H9 (cell line): Measurements from ENCODE around the gene FXYD3. TPM values are rescaled to one million over a fixed set of nuclear protein-coding genes. Genes with fewer than 3 reads are reported as not detected.

Experiments used
- DNase-seq: peaks from one replicate; pipeline ENCODE4 v3.0.0-alpha.2; 2017
- H2AFZ ChIP-seq: one replicate; pipeline ENCODE4 v1.6.1; 2013; ENCODE audit warnings: mild to moderate bottlenecking, low read length, control low read depth, moderate library complexity
- H2AK5ac ChIP-seq: 2 replicates; pipeline ENCODE4 v1.6.1; 2013; ENCODE audit warnings: low read length, control low read depth, mixed read lengths; ENCODE audit not compliant: insufficient read length
- H2BK120ac ChIP-seq: one replicate; pipeline ENCODE4 v1.6.1; 2013; ENCODE audit warnings: low read depth, mild to moderate bottlenecking, low read length, control low read depth, inconsistent platforms; ENCODE audit not compliant: poor library complexity, severe bottlenecking
- H2BK12ac ChIP-seq: 2 replicates; pipeline ENCODE4 v1.6.1; 2013; ENCODE audit warnings: low read length, control low read depth, mixed read lengths, low read depth; ENCODE audit not compliant: insufficient read length
- H2BK15ac ChIP-seq: 2 replicates; pipeline ENCODE4 v1.6.1; 2013; ENCODE audit warnings: low read depth, low read length, control low read depth
- H2BK20ac ChIP-seq: one replicate; pipeline ENCODE4 v1.6.1; 2013; ENCODE audit warnings: low read depth, mild to moderate bottlenecking, low read length, control low read depth, inconsistent platforms; ENCODE audit not compliant: poor library complexity, severe bottlenecking
- H2BK5ac ChIP-seq: 2 replicates; pipeline ENCODE4 v1.6.1; 2013; ENCODE audit warnings: low read length, control low read depth, mixed read lengths; ENCODE audit not compliant: insufficient read length
- H3K14ac ChIP-seq: 2 replicates; pipeline ENCODE4 v1.6.1; 2013; ENCODE audit warnings: low read length, control low read depth; ENCODE audit not compliant: insufficient read depth
- H3K18ac ChIP-seq: 2 replicates; pipeline ENCODE4 v1.6.1; 2013; ENCODE audit warnings: low read depth, mild to moderate bottlenecking, mixed read lengths, low read length, control low read depth; ENCODE audit not compliant: insufficient read length
- H3K23ac ChIP-seq: 2 replicates; pipeline ENCODE4 v1.6.1; 2013; ENCODE audit warnings: low read length, control low read depth, mixed read lengths, low read depth; ENCODE audit not compliant: insufficient read length
- H3K23me2 ChIP-seq: 2 replicates; pipeline ENCODE4 v1.6.1; 2013; ENCODE audit warnings: low read depth, mild to moderate bottlenecking, mixed read lengths, low read length, control low read depth; ENCODE audit not compliant: insufficient read length, poor library complexity, severe bottlenecking
- H3K27ac ChIP-seq: 2 replicates; pipeline ENCODE4 v1.5.1; 2013; ENCODE audit warnings: low read length, control low read depth, mixed read lengths, low read depth; ENCODE audit not compliant: insufficient read length
- H3K27me3 ChIP-seq: 2 replicates; pipeline ENCODE4 v1.6.1; 2013; ENCODE audit warnings: low read length, control low read depth, inconsistent platforms; ENCODE audit not compliant: insufficient read depth
- H3K4ac ChIP-seq: 2 replicates; pipeline ENCODE4 v1.6.1; 2013; ENCODE audit warnings: low read depth, mild to moderate bottlenecking, control low read depth, inconsistent platforms, low read length, moderate library complexity
- H3K4me1 ChIP-seq: 2 replicates; pipeline ENCODE4 v1.6.1; 2013; ENCODE audit warnings: low read length, control low read depth, inconsistent platforms; ENCODE audit not compliant: insufficient read depth
- H3K4me2 ChIP-seq: 2 replicates; pipeline ENCODE4 v1.6.1; 2013; ENCODE audit warnings: low read length, control low read depth, mixed read lengths; ENCODE audit not compliant: insufficient read length, insufficient read depth
- H3K56ac ChIP-seq: 2 replicates; pipeline ENCODE4 v1.6.1; 2013; ENCODE audit warnings: low read depth, mild to moderate bottlenecking, mixed read lengths, low read length, control low read depth; ENCODE audit not compliant: insufficient read length
- H3K79me1 ChIP-seq: 2 replicates; pipeline ENCODE4 v1.6.1; 2013; ENCODE audit warnings: low read depth, mild to moderate bottlenecking, moderate library complexity, low read length, control low read depth, inconsistent platforms; ENCODE audit not compliant: insufficient read depth, poor library complexity, severe bottlenecking
- H3K79me2 ChIP-seq: 2 replicates; pipeline ENCODE4 v1.6.1; 2013; ENCODE audit warnings: low read length, control low read depth, inconsistent platforms; ENCODE audit not compliant: insufficient read depth
- H3K9ac ChIP-seq: 2 replicates; pipeline ENCODE4 v1.6.1; 2013; ENCODE audit warnings: low read length, control low read depth, mixed read lengths; ENCODE audit not compliant: insufficient read length; ENCODE audit errors: extremely low read depth
- H3K9me3 ChIP-seq: one replicate; pipeline ENCODE4 v1.6.1; 2013; ENCODE audit warnings: low read depth, low read length, inconsistent platforms; ENCODE audit not compliant: control insufficient read depth
- H3T11ph ChIP-seq: one replicate; pipeline ENCODE4 v1.6.1; 2013; ENCODE audit warnings: mild to moderate bottlenecking, low read length, control low read depth, inconsistent platforms
- H4K20me1 ChIP-seq: one replicate; pipeline ENCODE4 v1.6.1; 2013; ENCODE audit not compliant: control insufficient read depth, insufficient read length, insufficient read depth
- H4K5ac ChIP-seq: 2 replicates; pipeline ENCODE4 v1.6.1; 2013; ENCODE audit warnings: low read depth, mild to moderate bottlenecking, mixed read lengths, low read length, control low read depth; ENCODE audit not compliant: insufficient read length
- H4K8ac ChIP-seq: replicated peaks from 2 replicates; pipeline ENCODE4 v1.6.1; 2013; ENCODE audit warnings: low read length, control low read depth, mixed read lengths, low read depth; ENCODE audit not compliant: insufficient read length
- H4K91ac ChIP-seq: 2 replicates; pipeline ENCODE4 v1.6.1; 2013; ENCODE audit warnings: low read depth, mild to moderate bottlenecking, moderate library complexity, mixed read lengths, low read length, control low read depth; ENCODE audit not compliant: insufficient read length
- H3K27ac Mint-ChIP-seq, 3 experiments: 2 replicates in 2 of 3; 3 replicates in 1 of 3; pipeline ENCODE4 v1.8.0; 2020 to 2021; ENCODE audit warnings: mixed read lengths in 3 of 3, mild to moderate bottlenecking in 1 of 3, moderate library complexity in 1 of 3
- H3K27me3 Mint-ChIP-seq: 2 replicates; pipeline ENCODE4 v1.8.0; 2021; ENCODE audit warnings: low read depth, mild to moderate bottlenecking, moderate library complexity, mixed read lengths
- H3K36me3 Mint-ChIP-seq, 3 experiments: 2 replicates in 2 of 3; 3 replicates in 1 of 3; pipeline ENCODE4 v1.8.0; 2020 to 2021; ENCODE audit warnings: low read depth in 3 of 3, mixed read lengths in 3 of 3; ENCODE audit not compliant: insufficient read depth in 1 of 3
- H3K4me1 Mint-ChIP-seq, 2 experiments: 2 replicates each; pipeline ENCODE4 v1.8.0; 2020; ENCODE audit warnings: mixed read lengths in 2 of 2
- H3K4me3 Mint-ChIP-seq, 2 experiments: 2 replicates in 1 of 2; 3 replicates in 1 of 2; pipeline ENCODE4 v1.8.0; 2020 to 2021; ENCODE audit warnings: mild to moderate bottlenecking in 2 of 2, mixed read lengths in 2 of 2, moderate library complexity in 1 of 2
- H3K9me3 Mint-ChIP-seq, 2 experiments: 2 replicates in 1 of 2; 3 replicates in 1 of 2; pipeline ENCODE4 v1.8.0; 2020; ENCODE audit warnings: mild to moderate bottlenecking in 2 of 2, mixed read lengths in 2 of 2, moderate library complexity in 1 of 2
- CTCF ChIP-seq: fragments of 200-600 bp; sonication (generic); conservative IDR thresholded peaks from 3 replicates; pipeline ENCODE4 v1.8.0; 2021; ENCODE audit warnings: antibody characterized with exemption, mild to moderate bottlenecking
- WGBS: extraction: QIAGEN DNeasy Blood & Tissue Kit; methylation state at CpG from one replicate; pipeline ENCODE4 v1.1.7; 2013; ENCODE audit warnings: missing lambda C conversion rate, low lambda C conversion rate, mixed read lengths; ENCODE audit not compliant: insufficient read length; ENCODE audit errors: extremely low coverage; 5-methylcytosine and 5-hydroxymethylcytosine counted together
- total RNA-seq: library from RNA; stranded (reverse); gene quantifications from 2 replicates; pipeline ENCODE4 v1.2.1, GENCODE V29; 2021

Gene FXYD3
- total RNA-seq, 1 experiment from 2014 or later: 1.5 TPM

GRCh38 chr19:35154525-35155406 lies 39.1 kb downstream of the FXYD3 start, which contains the start of gene FXYD5:
Gene FXYD5 (plus strand): TSS chr19:35154735. CDS start chr19:35155551, 816 bp downstream.
- H3K23me2 ChIP-seq: peaks cover 19% of the 10 kb centered on the region
- Mint-ChIP-seq H3K9me3 (no peaks in the 10 kb centered on the region; a peak in 1 of 5 replicates), H3K36me3 (peaks cover 20 to 28% (median 27%) of the 10 kb centered on the region in 3 experiments; a peak in 6 of 7 replicates), H3K27ac (peak within 1 kb of the TSS in 2 of 3 experiments; percentile 88 to 93; a peak in 4 of 7 replicates), H3K4me3 (peak within 1 kb of the TSS; percentile 93 to 97), H3K4me1 (peaks cover 46 to 55% of the 10 kb centered on the region in 2 experiments), H3K27me3 (peaks cover 2% of the 10 kb centered on the region; the same call in 1 of the 2 replicates)
- H2AFZ ChIP-seq: no peak within 1 kb of the TSS
- peak within 1 kb of the TSS; percentile 4 for H3K14ac ChIP-seq
- H3K79me1 ChIP-seq: no peaks in the 10 kb centered on the region
- no peaks in the 10 kb centered on the region for H3K9me3 ChIP-seq
- no peak within 1 kb of the TSS for H2BK120ac ChIP-seq
- no peak within 1 kb of the TSS for H2BK20ac ChIP-seq
- H3K4me1 ChIP-seq: peaks cover 10% of the 10 kb centered on the region; the same call in 1 of the 2 replicates
- no peaks in the 10 kb centered on the region for H3K27me3 ChIP-seq
- no peak within 1 kb of the TSS for H2AK5ac ChIP-seq
- no peak within 1 kb of the TSS for H3T11ph ChIP-seq
- DNase-seq: peak; percentile 69
- no peaks in the 10 kb centered on the region; the same call in 1 of the 2 replicates for H3K79me2 ChIP-seq
- TF ChIP-seq CTCF: 0 out of 3 replicates have a peak, but pooled peaks have one; percentile 25
- H2BK12ac ChIP-seq: no peak within 1 kb of the TSS
- no peak within 1 kb of the TSS for H3K4ac ChIP-seq
- H3K27ac ChIP-seq: no peak within 1 kb of the TSS
- H4K20me1 ChIP-seq: no peaks in the 10 kb centered on the region
- H3K18ac ChIP-seq: peak within 1 kb of the TSS; percentile 3
- peak within 1 kb of the TSS; percentile 46 for H3K9ac ChIP-seq
- H4K91ac ChIP-seq: no peak within 1 kb of the TSS
- no CpG with 5 or more reads among the region's 49 CpGs for WGBS
- no peak within 1 kb of the TSS for H4K5ac ChIP-seq
- no peak within 1 kb of the TSS for H2BK5ac ChIP-seq
- no peak within 1 kb of the TSS for H4K8ac ChIP-seq
- peak within 1 kb of the TSS; percentile 68 for H3K4me2 ChIP-seq
- no peak within 1 kb of the TSS for H3K23ac ChIP-seq
- no peak within 1 kb of the TSS for H3K56ac ChIP-seq
- H2BK15ac ChIP-seq: no peak within 1 kb of the TSS
